CD4-positive, alpha-beta memory T cell (primary cell): ENCODE results near the gene UTP11. TPM values are rescaled to one million over a fixed set of nuclear protein-coding genes. Genes with fewer than 3 reads are reported as not detected.

Experiments
- CTCF ChIA-PET: fragments of 350-600 bp; sonication (Branson Sonifier 250); formaldehyde crosslinking; loops from one replicate; lab custom pipeline; 2021; ENCODE audit warnings: inconsistent platforms; ENCODE audit not compliant: partially characterized antibody; lab: Charles Lee
- POLR2A ChIA-PET: fragments of 350-600 bp; sonication (Branson Sonifier 250); formaldehyde crosslinking; loops from one replicate; lab custom pipeline; 2021; ENCODE audit not compliant: partially characterized antibody; lab: Charles Lee
- DNase-seq, 5 donors: peaks; one replicate each; pipeline versions ENCODE4 v3.0.0 to v3.0.0-alpha.2; 2020 to 2022; ENCODE audit warnings: mixed read lengths in 1 of 5
- H3K27ac ChIP-seq: one replicate; pipeline ENCODE4 v1.7.0; 2013; ENCODE audit warnings: low read depth, low read length
- H3K27me3 ChIP-seq: 2 replicates; pipeline ENCODE4 v1.7.0; 2013; ENCODE audit warnings: mild to moderate bottlenecking, low read length, moderate library complexity; ENCODE audit not compliant: insufficient read depth
- H3K36me3 ChIP-seq: 2 replicates; pipeline ENCODE4 v1.7.0; 2013; ENCODE audit warnings: mild to moderate bottlenecking, low read length, moderate library complexity; ENCODE audit not compliant: insufficient read depth
- H3K4me1 ChIP-seq: 2 replicates; pipeline ENCODE4 v1.7.0; 2013; ENCODE audit warnings: mild to moderate bottlenecking, low read length, moderate library complexity; ENCODE audit not compliant: insufficient read depth
- H3K4me3 ChIP-seq, 2 donors: one replicate each; pipeline ENCODE4 v1.7.0; 2013; ENCODE audit warnings: low read length in 2 of 2, mild to moderate bottlenecking in 1 of 2
- H3K9me3 ChIP-seq, 2 donors: one replicate each; pipeline ENCODE4 v1.7.0; 2013; ENCODE audit warnings: low read length in 2 of 2, control low read depth in 1 of 2; ENCODE audit not compliant: control insufficient read depth in 1 of 2
- H3K27ac Mint-ChIP-seq, 7 donors: one replicate each; pipeline ENCODE4 v1.8.0; 2020 to 2021; ENCODE audit warnings: mixed read lengths in 7 of 7, mild to moderate bottlenecking in 6 of 7, inconsistent platforms in 3 of 7, moderate library complexity in 3 of 7
- H3K27me3 Mint-ChIP-seq, 2 donors: one replicate each; pipeline ENCODE4 v1.8.0; 2020 to 2021; ENCODE audit warnings: mixed read lengths in 2 of 2
- H3K36me3 Mint-ChIP-seq, 2 donors: one replicate each; pipeline ENCODE4 v1.8.0; 2020 to 2021; ENCODE audit warnings: mixed read lengths in 2 of 2, inconsistent platforms in 1 of 2, mild to moderate bottlenecking in 1 of 2
- H3K4me1 Mint-ChIP-seq, 4 donors: one replicate each; pipeline ENCODE4 v1.8.0; 2020 to 2021; ENCODE audit warnings: mixed read lengths in 4 of 4, mild to moderate bottlenecking in 1 of 4
- H3K4me3 Mint-ChIP-seq, 8 donors: one replicate each; pipeline ENCODE4 v1.8.0; 2020 to 2021; ENCODE audit warnings: mixed read lengths in 8 of 8, mild to moderate bottlenecking in 7 of 8, moderate library complexity in 6 of 8, inconsistent platforms in 3 of 8
- H3K9me3 Mint-ChIP-seq, 8 donors: one replicate each; pipeline ENCODE4 v1.8.0; 2020 to 2021; ENCODE audit warnings: mixed read lengths in 8 of 8, mild to moderate bottlenecking in 5 of 8, inconsistent platforms in 3 of 8, moderate library complexity in 1 of 8
- intact Hi-C: fragments of 100-400 bp; cut with micrococcal nuclease; formaldehyde crosslinking; loops from one replicate; pipeline ENCODE4 v1.15.1; 2023
- polyA plus RNA-seq, 2 donors: library from polyadenylated mRNA; unstranded; fragments of 300-500 nt; fragmentation: Illumina TruSeq; gene quantifications; one replicate each; pipeline ENCODE4 v1.2.3, GENCODE V29; 2021
- total RNA-seq, 2 experiments: library from RNA; stranded (reverse); gene quantifications; one replicate each; pipeline ENCODE4 v1.2.3, GENCODE V29; 2021

UTP11 gene
- total and polyA plus RNA-seq, 4 experiments from 2014 or later: 17.3 to 21.9 (median 19.3) TPM

DNA sequence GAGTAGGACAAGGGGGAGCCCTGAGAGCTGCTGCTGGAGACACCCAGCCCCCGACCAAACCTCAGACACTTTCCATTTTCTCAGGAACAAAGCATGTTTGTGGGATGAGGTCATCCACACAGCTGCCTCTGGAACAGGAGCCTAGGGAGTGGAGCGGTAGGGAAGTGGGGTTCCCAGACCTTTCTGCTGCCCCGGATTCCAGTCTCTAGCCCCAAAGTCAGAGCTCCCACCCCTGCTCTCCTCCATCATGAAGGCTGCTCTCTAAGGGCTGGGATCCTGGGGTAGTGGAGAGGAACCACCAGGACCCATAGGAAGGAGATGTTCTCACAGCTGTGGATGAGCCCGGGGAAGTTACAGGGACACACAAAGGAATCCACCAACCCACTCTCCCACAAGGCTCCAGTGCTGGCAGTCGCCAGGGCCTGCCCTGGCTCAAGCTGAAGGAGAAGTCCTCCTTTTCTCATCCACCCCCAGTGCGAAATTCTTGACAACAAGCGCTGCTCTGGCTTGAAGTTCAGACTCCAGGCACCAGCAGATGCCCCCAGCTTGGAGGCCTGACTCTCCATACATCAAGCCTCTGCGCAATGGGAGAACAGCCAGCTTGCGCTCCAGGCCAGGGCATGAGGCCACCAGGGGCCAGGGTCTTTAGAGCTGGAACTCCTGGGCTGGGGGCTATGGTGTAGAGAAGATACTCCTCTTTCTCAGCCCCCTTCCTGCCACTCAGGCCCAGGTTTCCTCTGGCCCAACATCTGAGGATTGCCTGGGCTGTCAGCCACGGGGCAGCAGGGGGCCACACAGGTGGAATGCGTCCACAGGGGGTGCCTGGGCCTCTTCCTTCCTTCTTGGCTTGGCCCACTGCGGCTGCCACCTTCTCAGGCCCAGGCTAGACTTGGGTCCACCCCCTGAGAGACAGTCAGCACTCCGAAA is 11.7 kb upstream of the UTP11 start:
- Mint-ChIP-seq H3K4me3 (no peak overlapping the region), H3K27ac (peak overlapping the region in 3 of 7 donors; percentile 29 to 51 (median 32)), H3K4me1 (peaks cover 6 to 35% (median 16%) of the 10 kb centered on the region in 4 donors), H3K36me3 (no peaks in the 10 kb centered on the region), H3K27me3 (peaks cover 0 to 6% of the 10 kb centered on the region in 2 donors), H3K9me3 (peaks cover 0 to 2% (median 0%) of the 10 kb centered on the region in 8 donors)
- H3K27me3 ChIP-seq: no peaks in the 10 kb centered on the region
- no peak overlapping the region for H3K27ac ChIP-seq
- H3K9me3 ChIP-seq: no peaks in the 10 kb centered on the region
- no peak overlapping the region for H3K4me3 ChIP-seq
- intact Hi-C loops: no loop called here
- no peaks in the 10 kb centered on the region for H3K36me3 ChIP-seq
- POLR2A ChIA-PET: interaction anchor here (1.0 to 2.0 kb wide), 2 partner anchors 9 to 11 kb away, joined by 3 to 7 read pairs; partner anchors contain the start of gene UTP11
- DNase-seq: no peak
- H3K4me1 ChIP-seq: peaks cover 7% of the 10 kb centered on the region
- CTCF ChIA-PET: interaction anchor here (0.8 to 2.5 kb wide), 3 partner anchors 10 to 18 kb away, joined by 3 to 12 read pairs (median 5); partner anchors contain the start of gene SF3A3

GRCh38 chr1:38003261-38004250 is 9.0 kb upstream of the UTP11 start:
- Mint-ChIP-seq H3K4me3 (peak overlapping the region in 7 of 8 donors; percentile 62 to 87 (median 76)), H3K27ac (peak overlapping the region in 2 of 7 donors; percentile 53 to 80), H3K27me3 (peaks cover 0 to 6% of the 10 kb centered on the region in 2 donors), H3K9me3 (peaks cover 0 to 2% (median 0%) of the 10 kb centered on the region in 8 donors), H3K36me3 (no peaks in the 10 kb centered on the region), H3K4me1 (peaks cover 6 to 35% (median 17%) of the 10 kb centered on the region in 4 donors)
- no peaks in the 10 kb centered on the region for H3K27me3 ChIP-seq
- POLR2A ChIA-PET: interaction anchor here (0.7 to 1.3 kb wide), 3 partner anchors 8 to 15 kb away, joined by 3 read pairs; no protein-coding TSS in a partner anchor
- no peaks in the 10 kb centered on the region for H3K36me3 ChIP-seq
- no peak for DNase-seq
- CTCF ChIA-PET: interaction anchor here (0.9 to 1.6 kb wide), 2 partner anchors 10 to 13 kb away, joined by 3 to 6 read pairs; partner anchors contain the start of gene SF3A3
- no peak overlapping the region for H3K27ac ChIP-seq
- H3K4me3 ChIP-seq: peak overlapping the region in 1 of 2 donors; percentile 43
- intact Hi-C loops: no loop called here
- no peaks in the 10 kb centered on the region for H3K9me3 ChIP-seq
- peaks cover 7% of the 10 kb centered on the region for H3K4me1 ChIP-seq

DNA sequence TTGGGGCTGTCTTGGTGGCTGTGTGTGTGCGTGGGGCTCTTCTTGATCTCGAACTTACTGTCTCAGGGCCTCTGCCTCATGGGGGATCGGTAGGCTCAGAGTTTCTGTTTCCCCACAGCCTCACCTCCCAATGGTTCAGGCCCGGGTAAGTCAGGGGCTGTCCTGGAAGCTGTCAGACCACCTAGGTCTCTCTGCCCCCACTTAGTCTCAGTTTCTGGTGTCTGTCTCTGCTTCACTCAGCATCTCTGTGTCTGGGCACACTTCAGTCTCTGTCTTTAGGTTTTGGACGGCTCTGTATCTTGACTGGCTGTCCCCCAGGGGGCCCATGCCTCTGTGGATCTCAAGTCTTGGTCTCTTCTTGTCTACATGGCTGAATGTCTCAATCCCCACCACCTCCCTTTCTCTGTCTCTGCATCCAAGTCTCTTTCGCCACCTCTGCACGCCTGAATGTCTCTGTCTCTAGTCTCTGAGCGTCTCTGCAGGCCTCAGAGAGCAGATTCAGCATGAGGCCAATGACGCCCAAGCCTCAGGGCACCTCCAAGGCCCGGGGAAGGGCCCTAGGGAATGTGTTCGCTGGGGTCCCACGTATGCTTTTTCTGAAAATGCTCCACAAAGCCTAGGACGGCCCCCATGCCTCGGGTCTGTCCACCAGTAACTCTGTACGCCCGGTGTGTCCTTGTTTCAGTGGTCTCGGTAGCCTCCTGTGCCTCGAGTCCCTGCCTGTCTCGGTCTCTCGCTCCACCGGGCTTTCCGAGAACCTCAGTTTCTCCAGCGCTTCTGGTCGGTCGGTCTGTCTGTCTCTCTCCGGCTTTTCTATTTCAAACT is 8.0 kb upstream of the UTP11 start:
- peak overlapping the region; percentile 14 to 43 for H3K4me3 ChIP-seq
- peaks cover 7% of the 10 kb centered on the region for H3K4me1 ChIP-seq
- H3K4me3 Mint-ChIP-seq: peak overlapping the region; percentile 70 to 87 (median 76)
- no peak for DNase-seq
- ChIA-PET CTCF (interaction anchor here (1.6 kb wide), 1 partner anchor 14 kb away, joined by 6 read pairs; the partner anchor contains the start of gene SF3A3), POLR2A (interaction anchor here (1.1 to 1.3 kb wide), 2 partner anchors 7 to 15 kb away, joined by 3 read pairs; no protein-coding TSS in a partner anchor)
- H3K27me3 Mint-ChIP-seq: peaks cover 0 to 6% of the 10 kb centered on the region in 2 donors
- no peaks in the 10 kb centered on the region for H3K36me3 ChIP-seq
- no peak overlapping the region for H3K27ac ChIP-seq
- no peaks in the 10 kb centered on the region for H3K27me3 ChIP-seq
- intact Hi-C loops: no loop called here
- H3K4me1 Mint-ChIP-seq: peaks cover 4 to 31% (median 19%) of the 10 kb centered on the region in 4 donors
- H3K27ac Mint-ChIP-seq: peak overlapping the region; percentile 53 to 84 (median 77)
- no peaks in the 10 kb centered on the region for H3K36me3 Mint-ChIP-seq
- peaks cover 0 to 2% (median 0%) of the 10 kb centered on the region in 8 donors for H3K9me3 Mint-ChIP-seq
- H3K9me3 ChIP-seq: no peaks in the 10 kb centered on the region

DNA sequence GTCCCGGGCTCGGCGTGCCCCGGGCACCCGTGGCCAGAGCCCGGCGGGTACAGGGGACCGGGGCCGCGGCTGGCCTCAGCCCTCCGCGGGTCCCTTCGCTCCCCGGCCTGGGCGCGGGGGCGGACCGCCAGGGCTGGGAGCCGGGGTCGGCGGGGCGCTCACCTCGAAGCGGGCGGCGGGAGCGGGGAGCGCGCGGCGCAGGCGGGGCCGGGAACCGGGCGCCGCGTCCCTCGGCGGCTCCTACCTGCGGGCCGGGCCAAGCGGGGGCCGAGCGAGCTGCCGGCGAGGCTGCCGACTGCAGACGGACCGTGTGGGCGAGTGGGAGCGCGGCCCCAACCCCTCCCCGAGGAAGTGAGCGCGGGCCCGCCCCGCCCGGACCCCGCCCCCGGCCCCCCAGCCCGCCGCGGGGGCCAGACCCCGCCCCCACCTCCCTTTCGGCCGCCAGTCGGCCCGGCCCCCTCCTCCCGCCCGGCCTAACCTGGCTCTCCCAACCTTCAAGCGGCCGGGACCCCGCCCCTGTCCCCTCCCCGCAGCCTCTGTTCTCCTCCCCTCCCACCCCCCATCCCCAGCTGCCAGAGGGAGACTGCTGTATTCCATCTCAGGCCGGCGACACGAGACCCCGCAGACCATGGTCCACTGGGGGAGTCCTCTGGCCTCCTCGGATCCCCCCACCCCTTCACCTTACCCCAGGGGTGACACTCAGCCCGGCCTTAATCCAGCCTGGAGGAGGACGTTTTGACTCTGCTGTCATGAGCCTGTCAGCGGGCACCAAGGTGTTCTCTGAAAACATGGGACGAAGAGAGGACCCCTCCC is 7.1 kb upstream of the UTP11 start, which contains the start of gene FHL3:
TSS of gene FHL3 (minus strand) at position 320 of the 813 bp plus-strand sequence. CDS start 6,102 bp downstream, outside the sequence.
- Histone ChIP-seq H3K36me3 (no peaks in the 10 kb centered on the region), H3K4me3 (peak within 1 kb of the TSS; percentile 14 to 43), H3K27ac (peak within 1 kb of the TSS; percentile 1), H3K4me1 (peaks cover 7% of the 10 kb centered on the region), H3K9me3 (no peaks in the 10 kb centered on the region), H3K27me3 (no peaks in the 10 kb centered on the region)
- Mint-ChIP-seq H3K27me3 (peaks cover 0 to 6% of the 10 kb centered on the region in 2 donors), H3K27ac (peak within 1 kb of the TSS; percentile 58 to 84 (median 77)), H3K4me3 (peak within 1 kb of the TSS; percentile 75 to 87 (median 76)), H3K36me3 (no peaks in the 10 kb centered on the region), H3K4me1 (peaks cover 4 to 34% (median 18%) of the 10 kb centered on the region in 4 donors), H3K9me3 (peaks cover 0 to 2% (median 0%) of the 10 kb centered on the region in 8 donors)
- intact Hi-C loops: no loop called here
- POLR2A ChIA-PET: no interaction called here
- CTCF ChIA-PET: no interaction called here
- peak in 2 of 5 donors; percentile 26 to 54 for DNase-seq

DNA sequence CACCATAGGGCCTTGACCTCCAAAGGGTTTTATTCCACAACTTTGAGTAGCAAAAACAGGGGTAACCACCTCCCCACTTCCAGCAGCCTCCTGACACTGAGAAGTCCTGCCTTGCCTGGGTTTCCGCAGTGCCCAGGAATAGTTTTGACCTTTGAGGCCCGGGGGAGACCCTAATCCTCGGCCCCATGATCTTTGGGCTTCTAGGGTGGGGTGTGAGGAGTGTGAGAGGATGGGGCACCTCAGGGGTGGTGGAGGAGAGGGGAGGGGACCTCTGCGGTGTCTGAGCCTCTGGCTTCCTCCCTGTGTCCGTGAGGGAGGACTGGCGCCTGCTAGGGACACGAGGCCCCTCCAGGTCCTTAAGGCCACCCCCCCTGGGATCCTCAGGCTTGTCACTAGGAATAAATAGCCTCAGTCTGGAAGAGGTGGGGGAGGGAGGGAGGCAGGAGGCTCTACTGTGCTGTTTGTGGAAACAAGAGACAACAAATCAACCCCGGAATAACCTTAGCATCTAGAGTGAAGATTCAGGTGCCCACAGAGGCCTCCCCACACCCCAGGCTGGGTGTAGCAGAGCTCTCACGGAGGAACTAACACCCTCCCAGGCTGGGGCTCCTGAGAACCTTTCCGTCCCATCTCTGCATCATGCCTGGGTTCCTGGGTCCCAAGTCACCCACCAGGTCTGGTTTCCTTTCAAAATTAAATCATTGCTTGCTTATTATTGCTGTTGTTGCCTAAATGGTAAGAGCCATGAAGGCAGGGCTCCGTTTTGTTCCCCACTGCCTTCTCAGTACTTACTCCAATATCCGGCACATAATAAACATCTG is 6.3 kb upstream of the UTP11 start:
- Histone ChIP-seq H3K27ac (peak overlapping the region; percentile 1), H3K4me3 (no peak overlapping the region), H3K27me3 (no peaks in the 10 kb centered on the region), H3K36me3 (no peaks in the 10 kb centered on the region), H3K4me1 (peaks cover 7% of the 10 kb centered on the region), H3K9me3 (no peaks in the 10 kb centered on the region)
- no peak for DNase-seq
- Mint-ChIP-seq H3K27ac (peak overlapping the region in 6 of 7 donors; percentile 17 to 72 (median 58)), H3K4me3 (peak overlapping the region; percentile 51 to 77 (median 69)), H3K36me3 (no peaks in the 10 kb centered on the region), H3K27me3 (peaks cover 0 to 6% of the 10 kb centered on the region in 2 donors), H3K4me1 (peaks cover 4 to 36% (median 17%) of the 10 kb centered on the region in 4 donors), H3K9me3 (peaks cover 0 to 2% (median 0%) of the 10 kb centered on the region in 8 donors)
- CTCF ChIA-PET: no interaction called here
- POLR2A ChIA-PET: interaction anchor here (0.6 kb wide), 1 partner anchor 18 kb away, joined by 3 read pairs; no protein-coding TSS in a partner anchor
- intact Hi-C loops: no loop called here
